Inflammatory macrophage treated with lipopolysaccharide for 1 hour (primary cell): Measurements from ENCODE around the gene FLT3LG.

ENCODE experiments used
- DNase-seq, 2 donors: peaks; one replicate each; pipeline ENCODE4 v3.0.0-alpha.2; 2020 to 2022

FLT3LG gene, protein sequence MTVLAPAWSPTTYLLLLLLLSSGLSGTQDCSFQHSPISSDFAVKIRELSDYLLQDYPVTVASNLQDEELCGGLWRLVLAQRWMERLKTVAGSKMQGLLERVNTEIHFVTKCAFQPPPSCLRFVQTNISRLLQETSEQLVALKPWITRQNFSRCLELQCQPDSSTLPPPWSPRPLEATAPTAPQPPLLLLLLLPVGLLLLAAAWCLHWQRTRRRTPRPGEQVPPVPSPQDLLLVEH

GRCh38 chr19:49473868-49474541 is at the start of gene FLT3LG:
TSS of gene FLT3LG (plus strand) at chr19:49474215. CDS start at chr19:49474640, 425 bp downstream.
- DNase-seq: peak; percentile 69 to 87

DNA sequence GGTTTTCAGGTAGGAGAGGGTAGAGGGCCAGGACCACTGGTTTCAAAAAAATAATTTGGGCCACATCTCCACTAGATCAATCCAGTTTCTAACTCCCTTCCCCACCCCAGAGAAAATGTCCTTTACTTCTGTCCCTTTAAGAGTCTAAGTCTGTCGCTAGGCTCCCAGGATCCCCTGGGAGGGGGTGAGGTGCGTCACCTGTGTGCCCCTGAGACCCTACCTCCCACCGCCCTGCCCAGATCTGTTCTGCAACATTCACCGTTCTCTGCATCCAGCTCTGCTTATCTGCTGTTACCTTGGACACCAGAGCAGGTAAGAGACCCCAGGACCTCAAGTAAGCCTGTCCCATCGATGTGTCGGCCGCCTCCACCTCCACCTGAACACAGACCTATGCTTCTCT is 48.8 kb upstream of the FLT3LG start, which contains the start of gene GFY:
Gene GFY, plus strand, starts transcription at position 211 of the 400 bp plus-strand sequence. CDS start 1,043 bp downstream, outside the sequence.
- DNase-seq: no peak

DNA sequence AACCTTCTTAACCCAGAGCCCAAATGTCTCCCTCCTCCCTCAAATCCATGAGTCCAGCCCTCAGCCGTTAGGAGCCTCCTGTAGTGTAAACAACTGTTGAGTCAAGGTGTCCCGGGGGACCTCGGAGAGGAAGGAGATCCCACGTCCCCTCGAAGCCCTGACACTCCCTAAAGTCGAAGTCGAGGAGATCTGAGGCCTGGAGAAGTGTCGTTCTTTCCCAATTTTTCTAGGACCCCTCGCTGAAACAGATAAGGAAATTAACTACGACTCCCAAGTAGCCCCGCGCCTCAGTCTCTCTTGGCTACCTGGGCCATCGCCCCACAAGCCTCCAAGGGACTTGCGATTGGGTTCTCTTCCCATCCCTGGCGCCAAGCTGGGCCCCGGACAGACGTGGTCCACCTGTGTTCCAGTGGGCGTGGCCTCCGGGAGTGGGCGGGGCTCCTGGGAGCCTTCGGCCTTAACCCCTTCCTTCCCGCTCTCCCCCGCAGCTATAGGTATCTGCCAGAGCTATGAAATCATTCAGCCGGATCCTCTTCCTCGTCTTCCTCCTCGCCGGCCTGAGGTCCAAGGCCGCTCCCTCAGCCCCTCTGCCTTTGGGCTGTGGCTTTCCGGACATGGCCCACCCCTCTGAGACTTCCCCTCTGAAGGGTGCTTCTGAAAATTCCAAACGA is 48.0 kb upstream of the FLT3LG start:
- no peak for DNase-seq

- no peak for DNase-seq
Observed at GRCh38 chr19:49427339-49427738, 46.7 kb upstream of the FLT3LG start.

- DNase-seq: no peak
Observed at GRCh38 chr19:49427855-49428546, 46.0 kb upstream of the FLT3LG start.

DNA sequence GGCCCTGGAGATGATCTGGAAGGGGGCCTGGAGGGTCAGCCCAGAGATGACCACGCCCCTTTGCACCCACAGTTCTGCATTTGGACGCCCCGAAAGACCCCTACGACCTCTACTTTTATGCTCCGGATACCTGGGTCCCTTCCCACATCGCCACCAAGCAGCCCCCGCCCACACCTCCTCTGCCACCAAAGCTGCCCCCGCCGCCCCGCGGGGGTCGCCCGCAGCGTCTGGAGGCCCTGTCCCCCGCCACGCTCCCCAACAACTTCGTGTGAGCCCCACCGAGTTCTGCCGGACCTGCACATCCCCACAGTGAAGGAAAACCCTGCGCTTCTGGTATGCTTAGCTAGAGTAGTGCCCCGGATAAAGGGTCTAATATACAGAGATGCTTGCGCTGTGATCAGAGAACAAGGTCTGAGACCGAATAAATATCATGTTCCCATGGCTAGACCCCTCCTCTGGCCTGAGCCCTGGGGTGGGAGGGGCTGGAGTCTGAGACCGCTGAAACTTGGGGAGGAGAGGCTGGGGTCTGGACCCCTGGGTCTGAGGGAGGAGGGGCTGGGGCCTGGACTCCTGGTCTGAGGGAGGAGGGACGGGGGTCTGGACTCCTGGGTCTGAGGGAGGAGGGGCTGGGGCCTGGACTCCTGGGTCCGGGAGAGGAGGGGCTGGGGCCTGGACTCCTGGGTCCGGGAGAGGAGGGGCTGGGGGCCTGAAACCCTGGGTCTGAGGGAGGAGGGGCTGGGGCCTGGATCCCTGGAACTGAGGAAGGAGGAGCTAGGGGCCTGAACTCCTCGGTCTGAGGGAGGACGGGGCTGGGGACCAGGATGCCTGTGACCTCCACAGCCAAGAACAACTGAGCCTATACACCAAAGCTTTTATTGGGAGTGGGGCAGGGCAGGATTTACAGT is 45.2 kb upstream of the FLT3LG start:
- no peak for DNase-seq

GRCh38 chr19:49430172-49430677 is 43.8 kb upstream of the FLT3LG start:
- no peak for DNase-seq

DNA sequence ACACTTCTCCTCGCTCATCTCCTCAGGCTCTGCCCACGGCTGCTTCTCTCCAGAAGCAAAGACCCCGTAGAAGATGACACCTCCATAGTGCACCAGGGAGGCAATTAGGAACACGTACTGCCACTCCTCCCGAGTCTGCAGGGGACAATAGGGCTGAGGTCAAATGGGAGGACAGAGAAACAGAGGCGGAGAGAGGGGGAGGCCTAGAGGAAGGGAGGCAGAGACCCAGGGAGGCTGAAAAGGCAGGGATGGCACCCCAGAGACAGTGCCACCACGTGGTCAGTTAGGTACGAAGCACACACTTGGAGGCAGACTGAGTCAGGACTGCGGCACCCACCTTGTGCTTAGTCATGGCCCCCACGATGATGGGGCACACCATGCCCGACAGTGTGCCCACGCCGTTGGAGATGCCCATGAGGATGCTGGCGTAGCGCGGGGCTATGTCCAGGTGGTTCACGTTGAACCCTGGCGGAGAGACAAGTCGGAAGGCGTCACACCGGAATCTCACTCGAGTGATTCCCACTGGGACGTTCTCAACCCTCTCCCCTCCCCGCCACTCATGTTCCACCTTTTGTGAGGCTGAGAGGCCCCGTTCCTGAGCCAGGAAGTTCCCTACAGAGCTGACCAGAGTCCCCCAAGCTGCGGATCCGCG is 43.2 kb upstream of the FLT3LG start:
- no peak for DNase-seq

GRCh38 chr19:49431330-49431749 is 42.7 kb upstream of the FLT3LG start:
- no peak for DNase-seq

GRCh38 chr19:49432141-49433073 is 41.6 kb upstream of the FLT3LG start:
- DNase-seq: no peak

GRCh38 chr19:49433240-49433901 is 40.6 kb upstream of the FLT3LG start:
- no peak for DNase-seq

GRCh38 chr19:49434907-49435583 is 39.0 kb upstream of the FLT3LG start:
- no peak for DNase-seq

- no peak for DNase-seq
Observed at GRCh38 chr19:49435670-49436069, 38.3 kb upstream of the FLT3LG start.

DNA sequence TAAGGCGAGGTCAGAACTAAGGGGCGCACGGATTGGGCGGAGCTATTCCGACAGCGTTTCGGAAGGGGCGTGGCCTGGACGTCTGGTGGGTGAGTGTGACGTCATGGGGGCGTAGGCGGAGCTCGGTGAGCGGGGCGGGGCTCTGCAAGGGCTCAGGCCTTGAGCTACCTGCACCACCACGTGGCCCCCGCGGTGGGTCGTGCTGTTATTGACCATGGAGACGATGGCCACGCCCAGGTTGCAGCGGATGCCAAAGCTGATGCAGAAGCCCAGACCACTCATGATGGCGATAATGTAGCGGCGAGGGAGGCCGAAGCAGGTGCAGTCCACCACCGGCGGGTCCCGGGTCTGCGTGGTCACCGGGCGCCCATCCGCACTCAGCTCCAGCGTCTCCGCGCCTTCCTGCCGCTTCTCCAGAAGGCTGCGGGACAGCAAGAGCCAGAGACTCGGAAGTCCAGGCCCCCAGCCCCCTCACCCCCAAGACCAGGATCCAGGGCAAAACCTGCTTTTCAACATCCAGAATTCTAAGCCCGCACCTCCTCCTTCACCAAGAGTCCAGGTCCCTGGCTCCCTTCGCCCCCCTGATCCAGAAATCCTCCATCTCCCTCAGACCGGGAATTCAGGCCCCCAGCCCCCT is 37.5 kb upstream of the FLT3LG start:
- DNase-seq: no peak

GRCh38 chr19:49437231-49437630 is 36.8 kb upstream of the FLT3LG start:
- DNase-seq: no peak

GRCh38 chr19:49438261-49438660 is 35.8 kb upstream of the FLT3LG start:
- DNase-seq: no peak

- DNase-seq: no peak
Observed at GRCh38 chr19:49439836-49440235, 34.2 kb upstream of the FLT3LG start.

- DNase-seq: no peak
Observed at GRCh38 chr19:49440439-49441209, 33.4 kb upstream of the FLT3LG start.
